ENCODE results near the gene LAMP1. TPM values are rescaled to one million over a fixed set of nuclear protein-coding genes. Genes with fewer than 3 reads are reported as not detected.

The LAMP1 gene
- total and polyA plus RNA-seq, 2 of the 4 experiments (the other 2 are of a cell fraction): 60.6 to 229 TPM

- Histone ChIP-seq H2BK5ac (ENCODE audit: low read depth, low read length, poor library complexity, severe bottlenecking) (no peak overlapping the region), H3K56ac (ENCODE audit: extremely low read depth, insufficient read depth, low read length) (no peak overlapping the region), H3K4me2 (ENCODE audit: low read depth, low read length) (no peak overlapping the region), H3K4me1 (ENCODE audit: control insufficient read depth, insufficient read depth, low read length) (no peaks in the 10 kb centered on the region; the same call in 1 of the 2 replicates), H3K4me3 (ENCODE audit: insufficient read depth, low read depth, low read length) (no peak overlapping the region), H3K23ac (ENCODE audit: low read depth, low read length) (no peak overlapping the region), H2BK20ac (ENCODE audit: low read depth, low read length) (no peak overlapping the region), H3K36me3 (ENCODE audit: control insufficient read depth, insufficient read depth, low read length) (no peaks in the 10 kb centered on the region), H3K4ac (ENCODE audit: low read depth, low read length) (no peak overlapping the region), H3K14ac (replicated peaks; ENCODE audit: low read depth, low read length) (no peak overlapping the region), H2BK15ac (ENCODE audit: low read depth, low read length) (no peak overlapping the region), H3K9me3 (ENCODE audit: control insufficient read depth, insufficient read depth, low read length) (no peaks in the 10 kb centered on the region), H2AK5ac (ENCODE audit: low read depth, low read length) (no peak overlapping the region), H2AK9ac (replicated peaks; ENCODE audit: low read depth, low read length, poor library complexity) (no peak overlapping the region), H3K9ac (ENCODE audit: low read depth, low read length) (no peak overlapping the region), H2AFZ (replicated peaks; ENCODE audit: low read length, poor library complexity) (no peak overlapping the region), H3K27ac (ENCODE audit: insufficient read depth, low read length) (no peak overlapping the region), H2BK120ac (ENCODE audit: low read depth, low read length) (no peak overlapping the region), H3K27me3 (ENCODE audit: control insufficient read depth, insufficient read depth, low read length) (peaks cover 31% of the 10 kb centered on the region), H4K20me1 (ENCODE audit: insufficient read depth, low read length) (no peaks in the 10 kb centered on the region), H3K18ac (ENCODE audit: low read depth, low read length) (no peak overlapping the region), H4K8ac (ENCODE audit: low read depth in 2 of 2, low read length in 2 of 2) (no peak overlapping the region), H4K5ac (ENCODE audit: low read depth, low read length) (no peak overlapping the region), H4K91ac (ENCODE audit: insufficient read depth, low read depth, low read length) (no peak overlapping the region), H3K79me1 (ENCODE audit: low read depth in 1 of 2, low read length in 2 of 2) (no peaks in the 10 kb centered on the region), H3K9me1 (ENCODE audit: insufficient read depth, low read length) (no peaks in the 10 kb centered on the region)
- dilution Hi-C loops (cut with HindIII; ENCODE audit: low sequenced_read_pairs, unreplicated experiment): no loop called here
- ChIA-PET CTCF (no interaction called here), POLR2A (ENCODE audit: unreplicated experiment) (no interaction called here)
- DNase-seq (no peak), ATAC-seq (ENCODE audit: low read depth) (no peak)
- in situ Hi-C loops (cut with MboI; ENCODE audit: low sequenced_read_pairs): no loop called here
- TF ChIP-seq CEBPB (IDR thresholded peaks at IDR 0.05; ENCODE audit: low read depth, low read length) (no peak), POLR2A (IDR thresholded peaks at IDR 0.05; ENCODE audit: low read depth, low read length) (no peak), CHD1 (IDR thresholded peaks at IDR 0.05; ENCODE audit: low read depth, low read length) (no peak), MAZ (IDR thresholded peaks at IDR 0.05; ENCODE audit: borderline replicate concordance, low read depth, low read length) (no peak), NFE2L2 (IDR thresholded peaks at IDR 0.05; ENCODE audit: low read depth, low read length) (no peak), MAFK (IDR thresholded peaks at IDR 0.05; ENCODE audit: low read depth, low read length) (no peak), RCOR1 (IDR thresholded peaks at IDR 0.05; ENCODE audit: insufficient replicate concordance, low read length) (no peak), FOS (IDR thresholded peaks at IDR 0.05; ENCODE audit: low read depth, low read length) (no peak), SMC3 (IDR thresholded peaks at IDR 0.05; ENCODE audit: low read depth, low read length) (no peak), MXI1 (IDR thresholded peaks at IDR 0.05; ENCODE audit: borderline replicate concordance, low read depth, low read length) (no peak), RFX5 (IDR thresholded peaks at IDR 0.05; ENCODE audit: low read depth, low read length) (no peak), BHLHE40 (IDR thresholded peaks at IDR 0.05; ENCODE audit: low read depth, low read length) (no peak), RAD21 (IDR thresholded peaks at IDR 0.05; ENCODE audit: low read length) (no peak)
- TF ChIP-seq, protein P1, sequence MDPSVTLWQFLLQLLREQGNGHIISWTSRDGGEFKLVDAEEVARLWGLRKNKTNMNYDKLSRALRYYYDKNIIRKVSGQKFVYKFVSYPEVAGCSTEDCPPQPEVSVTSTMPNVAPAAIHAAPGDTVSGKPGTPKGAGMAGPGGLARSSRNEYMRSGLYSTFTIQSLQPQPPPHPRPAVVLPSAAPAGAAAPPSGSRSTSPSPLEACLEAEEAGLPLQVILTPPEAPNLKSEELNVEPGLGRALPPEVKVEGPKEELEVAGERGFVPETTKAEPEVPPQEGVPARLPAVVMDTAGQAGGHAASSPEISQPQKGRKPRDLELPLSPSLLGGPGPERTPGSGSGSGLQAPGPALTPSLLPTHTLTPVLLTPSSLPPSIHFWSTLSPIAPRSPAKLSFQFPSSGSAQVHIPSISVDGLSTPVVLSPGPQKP (IDR thresholded peaks at IDR 0.05; ENCODE audit: borderline replicate concordance, low read depth, low read length): no peak
- TF ChIP-seq, protein P2, sequence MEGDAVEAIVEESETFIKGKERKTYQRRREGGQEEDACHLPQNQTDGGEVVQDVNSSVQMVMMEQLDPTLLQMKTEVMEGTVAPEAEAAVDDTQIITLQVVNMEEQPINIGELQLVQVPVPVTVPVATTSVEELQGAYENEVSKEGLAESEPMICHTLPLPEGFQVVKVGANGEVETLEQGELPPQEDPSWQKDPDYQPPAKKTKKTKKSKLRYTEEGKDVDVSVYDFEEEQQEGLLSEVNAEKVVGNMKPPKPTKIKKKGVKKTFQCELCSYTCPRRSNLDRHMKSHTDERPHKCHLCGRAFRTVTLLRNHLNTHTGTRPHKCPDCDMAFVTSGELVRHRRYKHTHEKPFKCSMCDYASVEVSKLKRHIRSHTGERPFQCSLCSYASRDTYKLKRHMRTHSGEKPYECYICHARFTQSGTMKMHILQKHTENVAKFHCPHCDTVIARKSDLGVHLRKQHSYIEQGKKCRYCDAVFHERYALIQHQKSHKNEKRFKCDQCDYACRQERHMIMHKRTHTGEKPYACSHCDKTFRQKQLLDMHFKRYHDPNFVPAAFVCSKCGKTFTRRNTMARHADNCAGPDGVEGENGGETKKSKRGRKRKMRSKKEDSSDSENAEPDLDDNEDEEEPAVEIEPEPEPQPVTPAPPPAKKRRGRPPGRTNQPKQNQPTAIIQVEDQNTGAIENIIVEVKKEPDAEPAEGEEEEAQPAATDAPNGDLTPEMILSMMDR (conservative IDR thresholded peaks at IDR 0.05; ENCODE audit: low read depth, low read length): no peak
- TF ChIP-seq, protein P3, sequence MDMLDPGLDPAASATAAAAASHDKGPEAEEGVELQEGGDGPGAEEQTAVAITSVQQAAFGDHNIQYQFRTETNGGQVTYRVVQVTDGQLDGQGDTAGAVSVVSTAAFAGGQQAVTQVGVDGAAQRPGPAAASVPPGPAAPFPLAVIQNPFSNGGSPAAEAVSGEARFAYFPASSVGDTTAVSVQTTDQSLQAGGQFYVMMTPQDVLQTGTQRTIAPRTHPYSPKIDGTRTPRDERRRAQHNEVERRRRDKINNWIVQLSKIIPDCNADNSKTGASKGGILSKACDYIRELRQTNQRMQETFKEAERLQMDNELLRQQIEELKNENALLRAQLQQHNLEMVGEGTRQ (IDR thresholded peaks at IDR 0.05; ENCODE audit: low read depth, low read length): no peak
- 100% methylated on average over 1 of the region's 22 CpGs; no CpG with 5 or more reads in 1 of the 2 experiments for WGBS, 2 experiments (ENCODE audit: extremely low coverage in 2 of 2, insufficient read length in 1 of 2)
- intact Hi-C loops (cut with micrococcal nuclease): no loop called here
- no TSS peak for BruUV-seq (replicated peaks)
These were observed 68.5 kb downstream of the LAMP1 start for GRCh38 chr13:113365583-113365970.
